WTC11 (cell line): ENCODE results near the gene SMARCA2. TPM values are rescaled to one million over a fixed set of nuclear protein-coding genes. Genes with fewer than 3 reads are reported as not detected.

Source experiments
- ATAC-seq: fragments of 200-7000 bp; cut with Tn5 transposase; 2 replicates; pipeline ENCODE4 v1.10.0; 2021; ENCODE audit warnings: mild to moderate bottlenecking, moderate library complexity
- CTCF ChIA-PET: fragments of 300-600 bp; sonication (Branson Sonifier 250); formaldehyde crosslinking; loops from one replicate; lab custom pipeline; 2021; ENCODE audit warnings: antibody characterized with exemption; lab: Charles Lee
- POLR2A ChIA-PET: fragments of 350-600 bp; sonication (Branson Sonifier 250); formaldehyde crosslinking; loops from one replicate; lab custom pipeline; 2021; ENCODE audit warnings: antibody characterized with exemption; lab: Charles Lee
- DNase-seq: peaks from one replicate; pipeline ENCODE4 v3.0.0; 2021; ENCODE audit warnings: low spot score
- H3K27ac Mint-ChIP-seq: 2 replicates; pipeline ENCODE4 v1.8.0; 2021; ENCODE audit warnings: mixed read lengths
- H3K27me3 Mint-ChIP-seq: 2 replicates; pipeline ENCODE4 v1.8.0; 2021; ENCODE audit warnings: low read depth, mild to moderate bottlenecking, moderate library complexity, mixed read lengths
- H3K36me3 Mint-ChIP-seq: 2 replicates; pipeline ENCODE4 v1.8.0; 2021; ENCODE audit warnings: mixed read lengths
- H3K4me1 Mint-ChIP-seq: 2 replicates; pipeline ENCODE4 v1.8.0; 2022; ENCODE audit warnings: mixed read lengths
- H3K4me3 Mint-ChIP-seq: 2 replicates; pipeline ENCODE4 v1.8.0; 2021; ENCODE audit warnings: mild to moderate bottlenecking, moderate library complexity, mixed read lengths
- H3K9me3 Mint-ChIP-seq: 2 replicates; pipeline ENCODE4 v1.8.0; 2021; ENCODE audit warnings: mixed read lengths
- ARID4B ChIP-seq: sonication (generic); formaldehyde crosslinking; IDR thresholded peaks from 2 replicates; pipeline ENCODE4 v1.8.0; 2023; ENCODE audit warnings: missing genetic modification reagents, mild to moderate bottlenecking, borderline replicate concordance
- E2F4 ChIP-seq: sonication (generic); formaldehyde crosslinking; IDR thresholded peaks from 2 replicates; pipeline ENCODE4 v1.8.1; 2022; ENCODE audit warnings: low read depth, mild to moderate bottlenecking, moderate library complexity, missing genetic modification reagents, borderline replicate concordance
- FOXK1 ChIP-seq: sonication (generic); formaldehyde crosslinking; IDR thresholded peaks from 2 replicates; pipeline ENCODE4 v1.8.0; 2022; ENCODE audit warnings: mild to moderate bottlenecking, moderate library complexity, missing genetic modification reagents
- MLX ChIP-seq: sonication (generic); formaldehyde crosslinking; IDR thresholded peaks from 2 replicates; pipeline ENCODE4 v1.8.1; 2023; ENCODE audit warnings: mild to moderate bottlenecking, missing genetic modification reagents, moderate library complexity
- NFYB ChIP-seq: sonication (generic); formaldehyde crosslinking; conservative IDR thresholded peaks from 2 replicates; pipeline ENCODE4 v1.8.0; 2022; ENCODE audit warnings: low read depth, missing genetic modification reagents
- PREB ChIP-seq: sonication (generic); formaldehyde crosslinking; IDR thresholded peaks from 2 replicates; pipeline ENCODE4 v1.8.1; 2022; ENCODE audit warnings: mild to moderate bottlenecking, missing genetic modification reagents, moderate library complexity, borderline replicate concordance
- SOX15 ChIP-seq: fragments of 250-450 bp; sonication (Bioruptor Pico); IDR thresholded peaks from 2 replicates; pipeline ENCODE4 v1.9.0; 2021; ENCODE audit warnings: mild to moderate bottlenecking
- TCF7 ChIP-seq: sonication (generic); formaldehyde crosslinking; IDR thresholded peaks from 2 replicates; pipeline ENCODE4 v1.8.0; 2022; ENCODE audit warnings: mild to moderate bottlenecking, low read depth, missing genetic modification reagents, moderate library complexity
- TEAD1 ChIP-seq: sonication (generic); formaldehyde crosslinking; IDR thresholded peaks from 2 replicates; pipeline ENCODE4 v1.8.0; 2022; ENCODE audit warnings: mild to moderate bottlenecking, missing genetic modification reagents
- ZBTB43 ChIP-seq: sonication (generic); formaldehyde crosslinking; IDR thresholded peaks from 2 replicates; pipeline ENCODE4 v1.8.1; 2023; ENCODE audit warnings: mild to moderate bottlenecking, missing genetic modification reagents
- ZNF425 ChIP-seq: fragments of 250-450 bp; sonication (Bioruptor Pico); conservative IDR thresholded peaks from 2 replicates; pipeline ENCODE4 v1.9.0; 2021; ENCODE audit warnings: mild to moderate bottlenecking
- ZNF532 ChIP-seq: fragments of 250-450 bp; sonication (Bioruptor Pico); IDR thresholded peaks from 2 replicates; pipeline ENCODE4 v1.9.0; 2021; ENCODE audit warnings: mild to moderate bottlenecking, borderline replicate concordance
- total RNA-seq: library from RNA; stranded (reverse); gene quantifications from 3 replicates; pipeline ENCODE4 v1.2.3, GENCODE V29; 2021

Gene SMARCA2
- total RNA-seq, 1 experiment from 2014 or later = 20.3 TPM

GRCh38 chr9:2231829-2232228 lies 216.7 kb downstream of the SMARCA2 start:
- CTCF ChIA-PET = interaction anchor here (1.8 kb wide), 1 partner anchor 10 kb away, joined by 7 read pairs; no protein-coding TSS in a partner anchor
- no peak for DNase-seq
- H3K27ac Mint-ChIP-seq = no peak overlapping the region
- TF ChIP-seq TCF7 (CRISPR knock-in tag) = no peak
- no peak for TF ChIP-seq SOX15 (CRISPR knock-in tag)
- no peak for TF ChIP-seq ARID4B (CRISPR knock-in tag)
- TF ChIP-seq ZNF425 (CRISPR knock-in tag) = no peak
- TF ChIP-seq, all 79 proteins: peak for 0
- H3K9me3 Mint-ChIP-seq = peaks cover 12% of the 10 kb centered on the region
- no peak overlapping the region for H3K4me3 Mint-ChIP-seq
- H3K36me3 Mint-ChIP-seq = peaks cover 15% of the 10 kb centered on the region
- peaks cover 35% of the 10 kb centered on the region for H3K4me1 Mint-ChIP-seq
- 0 out of 2 replicates have a peak, but pooled peaks cover 2% of the 10 kb centered on the region for H3K27me3 Mint-ChIP-seq
- POLR2A ChIA-PET = interaction anchor here (1.6 kb wide), 1 partner anchor 9 kb away, joined by 3 read pairs; no protein-coding TSS in a partner anchor
- ATAC-seq = no peak

GRCh38 chr9:2233274-2233673 lies 218.1 kb downstream of the SMARCA2 start:
- ChIA-PET POLR2A (no interaction called here), CTCF (no interaction called here)
- Mint-ChIP-seq H3K4me3 (no peak overlapping the region), H3K27ac (no peak overlapping the region), H3K4me1 (peaks cover 24% of the 10 kb centered on the region), H3K9me3 (peaks cover 12% of the 10 kb centered on the region), H3K36me3 (peaks cover 13% of the 10 kb centered on the region), H3K27me3 (0 out of 2 replicates have a peak, but pooled peaks cover 2% of the 10 kb centered on the region)
- ATAC-seq (no peak), DNase-seq (no peak)
- TF ChIP-seq PREB (CRISPR knock-in tag) (no peak), ZNF425 (CRISPR knock-in tag) (no peak), E2F4 (CRISPR knock-in tag) (no peak), FOXK1 (CRISPR knock-in tag) (no peak), ZBTB43 (CRISPR knock-in tag) (no peak), TEAD1 (CRISPR knock-in tag) (no peak), MLX (CRISPR knock-in tag) (no peak), ZNF532 (no peak), NFYB (CRISPR knock-in tag) (no peak)
